Measurements from ENCODE around the gene AK8. TPM values are rescaled to one million over a fixed set of nuclear protein-coding genes. Genes with fewer than 3 reads are reported as not detected.

The AK8 gene
- total RNA-seq, 2 donors from 2014 or later = 0.66 TPM; not detected in 1

DNA sequence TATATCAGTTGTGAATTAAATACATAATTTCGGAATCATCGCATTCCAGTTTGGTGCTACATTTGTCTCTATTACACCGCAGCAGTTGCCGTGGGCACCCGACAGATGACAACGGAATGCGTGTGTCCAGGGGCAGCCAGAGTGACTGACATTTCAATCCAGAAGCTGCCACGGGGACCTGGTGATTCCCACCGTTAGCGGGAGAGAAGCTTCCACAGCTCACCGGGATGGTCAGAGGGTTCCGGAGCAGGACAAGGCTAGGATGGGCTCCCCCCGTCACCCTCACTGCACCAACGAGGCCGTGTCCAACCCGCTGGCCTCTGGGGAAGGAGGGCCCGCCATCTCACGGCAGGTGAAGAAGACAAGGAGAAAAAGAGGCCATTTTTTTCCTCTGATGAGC lies 121.1 kb downstream of the AK8 start:
- Mint-ChIP-seq H3K36me3 (ENCODE audit: low read depth) (no peaks in the 10 kb centered on the region), H3K4me1 (no peaks in the 10 kb centered on the region), H3K27me3 (peaks cover 7% of the 10 kb centered on the region), H3K9me3 (no peaks in the 10 kb centered on the region), H3K27ac (no peak overlapping the region), H3K4me3 (no peak overlapping the region)
- no peak for ATAC-seq (replicated peaks)

DNA sequence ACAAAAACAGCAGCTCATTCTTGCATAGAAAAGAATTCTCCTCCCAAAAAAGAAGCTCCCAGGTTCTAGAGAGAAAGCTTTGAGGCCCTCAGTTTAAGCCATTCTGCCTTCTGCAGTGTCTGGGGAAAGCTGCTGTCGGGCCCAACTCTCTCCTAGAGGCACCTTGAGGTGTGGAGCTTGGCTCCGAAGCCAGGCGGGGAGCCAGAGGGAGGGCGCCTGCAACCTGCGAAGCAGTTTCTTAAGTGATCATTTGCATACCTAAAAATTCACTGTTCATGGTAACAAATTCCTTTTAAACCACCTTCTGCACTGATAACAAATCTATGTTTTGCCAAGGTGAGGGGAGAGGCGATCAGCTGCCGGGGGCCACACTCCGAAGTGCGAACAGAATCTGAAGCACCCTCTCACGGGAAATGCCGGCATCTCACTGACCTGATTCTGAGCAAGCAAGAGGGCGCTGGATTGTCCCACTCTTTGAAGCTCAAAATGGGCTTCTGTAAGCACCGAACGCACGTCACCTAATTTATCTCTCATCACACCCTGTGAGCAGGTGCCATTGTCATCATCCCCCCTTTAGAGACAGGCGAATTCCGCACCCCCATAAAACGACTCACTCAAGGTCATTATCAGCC lies 121.8 kb downstream of the AK8 start:
- Mint-ChIP-seq H3K27me3 (peaks cover 7% of the 10 kb centered on the region), H3K9me3 (no peaks in the 10 kb centered on the region), H3K4me3 (no peak overlapping the region), H3K27ac (no peak overlapping the region), H3K36me3 (ENCODE audit: low read depth) (no peaks in the 10 kb centered on the region), H3K4me1 (no peaks in the 10 kb centered on the region)
- no peak for ATAC-seq (replicated peaks)

DNA sequence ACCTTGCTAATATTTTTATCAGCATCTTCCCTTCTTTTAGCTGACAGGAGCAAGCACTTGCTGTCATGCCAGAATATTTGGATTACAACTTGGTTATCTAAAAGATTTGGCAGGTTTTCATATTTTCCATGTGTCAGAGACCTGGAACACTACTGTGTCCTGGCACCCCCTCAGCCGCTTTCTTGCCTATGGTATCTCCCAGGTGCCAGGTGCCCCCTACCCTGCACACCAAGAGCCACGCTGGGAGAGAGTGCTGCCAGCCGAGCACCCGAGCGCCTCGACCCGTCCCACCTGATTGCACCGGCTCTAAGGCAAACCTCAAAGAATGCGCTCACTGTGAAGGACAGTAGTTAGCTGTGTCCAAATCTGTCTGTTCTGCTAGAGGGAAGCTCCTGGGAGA lies 123.0 kb downstream of the AK8 start:
- Mint-ChIP-seq H3K9me3 (no peaks in the 10 kb centered on the region), H3K27ac (no peak overlapping the region), H3K4me1 (no peaks in the 10 kb centered on the region), H3K27me3 (peaks cover 10% of the 10 kb centered on the region), H3K36me3 (ENCODE audit: low read depth) (no peaks in the 10 kb centered on the region), H3K4me3 (no peak overlapping the region)
- ATAC-seq (replicated peaks) = no peak

DNA sequence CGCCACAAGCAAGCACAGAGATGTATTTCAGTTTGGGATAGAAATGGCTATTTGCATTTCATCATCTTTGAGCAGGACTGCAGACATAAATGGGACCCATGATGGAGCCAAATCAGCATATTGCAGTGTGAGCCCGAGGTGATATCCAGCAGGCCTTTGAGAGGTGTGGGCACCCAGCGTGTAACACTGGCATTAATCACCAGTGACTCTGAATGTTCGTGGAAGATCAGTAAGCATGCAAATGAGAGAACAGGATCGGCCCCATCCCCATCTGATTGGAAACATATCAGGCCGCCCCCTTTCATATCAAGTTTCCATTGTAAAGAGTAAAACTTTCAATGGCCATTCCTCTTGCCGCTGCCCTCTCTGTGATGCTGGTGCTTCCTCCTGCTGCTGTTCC lies 123.8 kb downstream of the AK8 start:
- H3K27ac Mint-ChIP-seq = no peak overlapping the region
- no peaks in the 10 kb centered on the region for H3K4me1 Mint-ChIP-seq
- ATAC-seq (replicated peaks) = no peak
- no peaks in the 10 kb centered on the region for H3K9me3 Mint-ChIP-seq
- H3K27me3 Mint-ChIP-seq = peaks cover 10% of the 10 kb centered on the region
- H3K36me3 Mint-ChIP-seq (ENCODE audit: low read depth) = no peaks in the 10 kb centered on the region
- no peak overlapping the region for H3K4me3 Mint-ChIP-seq

DNA sequence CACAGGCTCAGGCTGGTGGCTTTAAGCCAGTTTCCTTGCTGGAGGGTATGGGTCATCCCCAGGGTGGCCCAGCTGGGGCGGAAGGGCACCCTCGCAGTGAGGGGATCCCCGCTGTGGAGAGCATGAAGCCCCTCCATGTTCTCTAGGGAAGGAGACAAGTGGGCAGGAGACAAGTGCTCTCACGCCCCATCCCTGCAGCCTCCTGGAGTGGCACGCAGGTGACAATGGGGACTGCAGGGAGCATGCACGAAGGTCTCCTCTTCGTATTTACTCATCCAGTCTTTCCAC lies 124.5 kb downstream of the AK8 start:
- Mint-ChIP-seq H3K27me3 (peaks cover 10% of the 10 kb centered on the region), H3K36me3 (ENCODE audit: low read depth) (no peaks in the 10 kb centered on the region), H3K4me3 (no peak overlapping the region), H3K4me1 (no peaks in the 10 kb centered on the region), H3K27ac (no peak overlapping the region), H3K9me3 (no peaks in the 10 kb centered on the region)
- no peak for ATAC-seq (replicated peaks)

DNA sequence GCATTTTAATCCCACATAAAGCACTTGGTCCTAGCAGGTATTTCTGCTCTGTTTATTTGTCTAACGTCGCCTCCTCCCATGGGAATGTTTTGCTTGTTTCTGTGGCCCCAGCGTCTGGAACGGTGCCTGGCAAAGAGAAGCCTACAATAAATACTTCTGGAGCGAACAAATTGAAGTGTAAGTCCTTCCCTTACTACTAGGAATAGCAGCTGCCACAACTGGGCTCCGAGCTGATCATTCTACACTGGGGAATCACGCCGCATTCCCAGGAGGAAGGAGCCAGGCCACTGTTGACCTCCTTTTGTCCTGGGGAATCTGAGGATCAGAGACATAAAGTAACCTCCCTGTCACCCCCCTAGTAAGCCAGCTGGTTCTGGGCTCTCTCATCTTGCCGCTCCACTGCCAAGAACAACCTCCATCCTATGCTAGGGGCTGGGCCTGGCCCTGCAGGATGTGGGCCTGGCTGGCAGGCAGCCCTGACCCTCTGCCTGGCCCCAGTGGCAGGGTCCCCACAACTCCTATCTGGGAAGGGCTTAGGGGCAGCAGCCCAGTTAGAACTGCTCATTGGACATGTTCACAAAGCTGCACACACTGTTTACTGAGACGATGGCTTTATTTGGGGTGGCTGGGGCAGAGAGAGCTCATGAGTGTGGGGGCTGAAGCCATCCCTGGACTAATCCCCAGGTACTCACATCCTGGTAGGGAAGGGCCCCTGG lies 125.0 kb downstream of the AK8 start:
- Mint-ChIP-seq H3K4me3 (no peak overlapping the region), H3K36me3 (ENCODE audit: low read depth) (no peaks in the 10 kb centered on the region), H3K4me1 (no peaks in the 10 kb centered on the region), H3K9me3 (no peaks in the 10 kb centered on the region), H3K27ac (no peak overlapping the region), H3K27me3 (peaks cover 9% of the 10 kb centered on the region)
- ATAC-seq (replicated peaks) = no peak

DNA sequence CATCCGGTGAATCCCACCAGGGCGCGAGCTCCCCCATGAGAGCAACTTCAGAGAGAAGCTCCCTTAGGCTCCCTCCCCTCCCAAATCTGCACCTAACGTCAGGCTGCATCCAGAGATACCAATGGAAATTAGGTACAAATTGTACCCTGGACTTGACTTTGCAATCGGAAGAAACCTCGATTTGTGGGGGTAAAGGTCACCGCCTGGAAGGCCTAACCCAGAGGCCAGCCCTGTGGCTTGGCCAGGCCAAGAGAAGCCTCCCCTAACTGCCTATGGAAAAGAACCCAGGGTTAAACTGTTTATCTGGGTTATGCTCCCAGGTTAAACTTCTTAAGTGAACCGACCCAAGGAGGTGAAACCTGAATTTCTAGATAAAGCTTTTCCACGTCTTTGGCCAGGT lies 127.4 kb downstream of the AK8 start:
- H3K27me3 Mint-ChIP-seq = peaks cover 17% of the 10 kb centered on the region

DNA sequence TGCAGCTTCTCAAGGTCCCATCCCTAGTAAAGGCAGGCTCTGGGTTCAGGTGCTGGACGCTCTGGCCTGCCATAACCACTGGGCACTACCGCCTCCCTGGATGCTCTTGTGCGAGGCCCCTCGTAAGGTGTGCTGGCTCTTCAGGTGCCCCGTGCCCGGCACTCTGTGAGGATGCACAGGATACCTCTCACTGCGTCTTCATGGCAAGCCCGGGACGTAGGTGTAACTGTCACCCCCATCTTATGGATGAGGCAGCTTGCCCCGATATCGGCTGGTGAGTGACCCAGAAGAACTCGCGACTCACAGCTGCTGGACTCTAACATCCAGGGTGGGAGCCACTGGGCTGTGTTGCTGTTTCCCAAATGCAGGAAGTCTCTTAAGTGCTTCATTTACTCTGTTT lies 128.8 kb downstream of the AK8 start:
- no peaks in the 10 kb centered on the region for H3K36me3 Mint-ChIP-seq (ENCODE audit: low read depth)
- peaks cover 29% of the 10 kb centered on the region for H3K27me3 Mint-ChIP-seq
- no peak overlapping the region for H3K4me3 Mint-ChIP-seq
- no peaks in the 10 kb centered on the region for H3K4me1 Mint-ChIP-seq
- ATAC-seq (replicated peaks) = no peak
- no peak overlapping the region for H3K27ac Mint-ChIP-seq
- no peaks in the 10 kb centered on the region for H3K9me3 Mint-ChIP-seq

More for the DNA sequence above, 127.4 kb downstream of the AK8 start:
- Mint-ChIP-seq H3K4me1 (no peaks in the 10 kb centered on the region), H3K9me3 (no peaks in the 10 kb centered on the region), H3K36me3 (ENCODE audit: low read depth) (no peaks in the 10 kb centered on the region), H3K4me3 (no peak overlapping the region), H3K27ac (no peak overlapping the region)
- no peak for ATAC-seq (replicated peaks)

DNA sequence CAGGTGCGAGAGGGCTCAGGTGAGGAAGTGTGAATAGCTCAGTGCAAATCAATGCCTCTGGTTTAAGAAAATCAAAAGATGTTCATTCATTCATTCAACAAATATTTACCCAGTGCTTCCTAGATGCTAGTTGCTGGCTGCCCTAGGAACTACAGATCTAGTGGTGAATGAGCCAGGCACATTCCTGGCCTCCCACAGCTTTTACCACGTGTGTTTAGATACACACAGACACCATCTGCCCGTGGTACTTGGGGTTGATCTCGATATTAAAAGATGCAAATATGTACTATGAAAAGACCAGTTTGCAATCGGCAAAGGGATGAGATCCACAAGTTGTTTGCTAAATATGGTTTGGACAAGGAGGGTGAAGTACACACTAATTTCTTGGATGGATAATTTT lies 129.6 kb downstream of the AK8 start:
- no peaks in the 10 kb centered on the region for H3K4me1 Mint-ChIP-seq
- ATAC-seq (replicated peaks) = no peak
- H3K9me3 Mint-ChIP-seq = no peaks in the 10 kb centered on the region
- no peaks in the 10 kb centered on the region for H3K36me3 Mint-ChIP-seq (ENCODE audit: low read depth)
- H3K27ac Mint-ChIP-seq = no peak overlapping the region
- peaks cover 34% of the 10 kb centered on the region for H3K27me3 Mint-ChIP-seq
- no peak overlapping the region for H3K4me3 Mint-ChIP-seq

DNA sequence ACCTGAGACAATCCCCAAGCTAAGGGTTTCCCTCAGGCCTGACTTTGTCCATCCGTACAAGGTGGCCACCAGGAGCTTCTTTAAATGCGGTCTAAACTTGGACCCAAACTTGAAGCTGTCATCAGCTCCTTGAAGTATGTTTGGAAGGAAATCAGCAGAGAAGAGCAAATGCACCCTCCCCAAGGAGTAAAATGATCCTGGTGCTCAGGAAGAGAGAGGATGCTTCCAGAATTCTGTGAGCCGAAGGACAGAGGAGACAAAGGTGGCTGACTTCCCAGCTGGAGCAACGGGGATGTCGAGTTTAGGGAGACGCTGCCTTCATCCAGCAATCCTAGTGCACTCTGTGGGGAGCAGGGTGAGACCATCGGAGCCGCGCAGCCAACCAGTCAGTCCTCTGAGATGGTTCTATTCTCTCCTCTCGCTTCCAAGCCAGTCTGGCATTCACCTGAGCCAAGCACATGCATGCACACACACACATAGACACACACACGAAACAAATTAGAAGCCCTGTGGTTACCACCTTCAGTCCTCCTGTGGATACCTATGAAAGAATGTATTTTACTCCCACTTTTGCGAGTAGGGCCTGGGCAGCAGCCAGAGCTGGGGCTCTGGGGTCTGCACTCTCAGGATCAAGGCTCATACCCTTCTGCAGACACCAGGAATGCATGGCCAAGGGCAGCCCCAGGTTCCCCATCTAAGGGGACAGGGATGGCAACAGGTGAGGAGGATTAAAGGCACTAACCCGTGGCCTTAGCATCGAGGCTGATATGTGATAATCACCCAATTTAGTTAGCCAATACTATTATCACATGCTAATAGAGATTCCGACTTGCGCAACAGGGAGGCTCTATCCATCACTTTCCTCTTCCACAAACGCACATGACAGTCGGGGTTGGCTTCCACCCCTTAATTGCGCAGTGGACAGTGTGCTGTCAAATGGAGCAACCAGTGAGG lies 132.1 kb downstream of the AK8 start:
- no peaks in the 10 kb centered on the region for H3K4me1 Mint-ChIP-seq
- no peak for ATAC-seq (replicated peaks)

DNA sequence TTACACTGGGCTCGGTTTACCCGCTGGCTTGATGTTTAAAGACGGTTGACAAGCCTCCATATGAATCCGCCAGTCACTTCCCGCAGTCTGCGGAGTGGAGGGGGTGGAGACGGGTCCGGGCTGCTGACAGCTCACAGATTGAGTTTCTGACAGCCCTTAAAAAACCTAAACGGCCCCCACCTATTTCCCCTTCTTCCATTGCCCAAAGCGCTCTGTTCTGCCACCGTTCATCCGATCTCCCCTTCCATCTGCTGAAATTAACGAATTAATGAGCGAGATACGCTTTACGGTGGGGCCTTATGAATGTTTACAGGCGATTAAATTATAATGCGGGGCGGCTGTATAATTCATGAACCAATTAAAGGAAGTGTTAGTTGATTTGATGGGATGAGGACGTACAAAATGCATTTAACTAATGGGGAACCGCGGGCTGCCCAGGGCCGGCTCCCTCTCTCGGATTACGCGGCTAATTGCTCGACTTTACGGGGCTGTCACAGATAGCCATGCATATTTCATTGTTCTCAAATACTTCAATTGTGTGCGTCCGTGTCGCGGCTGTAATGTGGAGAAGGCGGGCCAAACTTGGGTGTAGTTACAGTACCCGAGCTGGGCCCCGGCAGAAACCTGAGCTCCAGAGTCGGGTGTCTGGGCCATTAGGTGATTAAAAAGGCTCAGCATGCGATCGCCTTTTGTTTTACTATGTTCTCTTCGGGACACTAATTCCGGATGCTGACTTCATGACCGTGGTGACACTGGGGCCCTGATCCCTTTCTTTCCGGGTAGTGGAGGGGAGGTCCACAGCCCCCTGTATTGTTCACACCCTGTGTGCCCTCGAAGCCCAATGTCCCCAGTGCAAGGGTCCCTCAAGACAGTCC lies 133.0 kb downstream of the AK8 start:
- H3K27me3 Mint-ChIP-seq = peaks cover 51% of the 10 kb centered on the region
- no peak for ATAC-seq (replicated peaks)
- no peaks in the 10 kb centered on the region for H3K36me3 Mint-ChIP-seq (ENCODE audit: low read depth)
- no peak overlapping the region for H3K27ac Mint-ChIP-seq
- H3K9me3 Mint-ChIP-seq = no peaks in the 10 kb centered on the region
- H3K4me1 Mint-ChIP-seq = no peaks in the 10 kb centered on the region
- H3K4me3 Mint-ChIP-seq = no peak overlapping the region

More for the DNA sequence above, 132.1 kb downstream of the AK8 start:
- Mint-ChIP-seq H3K27ac (no peak overlapping the region), H3K27me3 (peaks cover 54% of the 10 kb centered on the region), H3K36me3 (ENCODE audit: low read depth) (no peaks in the 10 kb centered on the region), H3K9me3 (no peaks in the 10 kb centered on the region), H3K4me3 (no peak overlapping the region)

DNA sequence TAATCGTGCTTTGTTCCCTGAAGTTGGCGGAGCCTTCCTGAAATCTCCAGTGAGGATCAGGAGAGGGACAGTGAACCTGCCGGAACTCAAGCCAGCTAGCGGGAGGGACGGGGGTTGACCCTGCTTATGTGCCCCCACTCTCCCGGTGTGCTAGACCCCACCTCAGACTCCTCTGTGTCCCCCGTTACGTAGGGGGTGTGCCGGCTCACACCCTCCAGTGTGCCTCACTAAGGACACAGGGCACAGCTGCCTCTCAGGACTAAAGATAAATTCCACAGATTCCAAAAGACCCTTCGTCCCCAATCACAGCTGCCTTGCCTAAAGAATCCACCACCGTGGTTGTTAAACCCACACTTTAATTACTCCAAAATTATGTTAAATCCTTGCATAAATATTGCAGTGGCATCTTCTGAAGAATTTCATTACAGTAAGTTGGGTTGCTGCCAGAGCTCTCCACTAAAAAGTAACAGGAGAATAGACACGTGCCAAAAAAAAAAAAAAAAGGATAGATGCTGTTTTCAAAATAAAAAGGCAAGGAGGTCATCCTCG lies 134.1 kb downstream of the AK8 start:
- no peaks in the 10 kb centered on the region for H3K9me3 Mint-ChIP-seq
- H3K36me3 Mint-ChIP-seq (ENCODE audit: low read depth) = no peaks in the 10 kb centered on the region
- no peak overlapping the region for H3K4me3 Mint-ChIP-seq
- ATAC-seq (replicated peaks) = no peak
- H3K27ac Mint-ChIP-seq = no peak overlapping the region
- no peaks in the 10 kb centered on the region for H3K4me1 Mint-ChIP-seq
- H3K27me3 Mint-ChIP-seq = peaks cover 51% of the 10 kb centered on the region

DNA sequence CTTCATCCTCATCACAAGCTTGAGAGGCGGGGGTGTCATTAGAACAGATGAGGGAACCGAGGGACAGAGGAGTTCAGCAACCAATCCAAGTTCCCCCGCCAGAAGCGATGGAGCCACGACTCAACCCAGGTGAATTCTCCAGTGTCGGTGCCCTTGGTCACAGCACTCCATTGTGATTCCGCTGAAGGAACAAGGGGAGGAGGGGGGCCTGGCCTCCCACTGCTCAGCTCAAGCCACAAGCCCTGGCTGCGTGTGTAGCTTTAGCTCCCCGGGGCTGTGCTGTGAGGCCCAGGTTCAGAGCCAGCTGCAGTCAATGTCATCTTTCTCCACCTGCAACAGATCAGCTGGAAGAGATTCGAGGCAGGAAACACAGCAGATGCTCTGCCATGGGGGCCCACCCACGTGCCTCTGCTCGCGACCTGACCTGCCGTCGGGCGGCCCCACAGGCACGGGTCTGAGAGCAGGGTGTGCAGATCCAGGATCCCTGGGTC lies 135.2 kb downstream of the AK8 start:
- no peak for ATAC-seq (replicated peaks)
- no peak overlapping the region for H3K27ac Mint-ChIP-seq
- peaks cover 51% of the 10 kb centered on the region for H3K27me3 Mint-ChIP-seq
- H3K36me3 Mint-ChIP-seq (ENCODE audit: low read depth) = no peaks in the 10 kb centered on the region
- no peak overlapping the region for H3K4me3 Mint-ChIP-seq
- H3K4me1 Mint-ChIP-seq = no peaks in the 10 kb centered on the region
- H3K9me3 Mint-ChIP-seq = no peaks in the 10 kb centered on the region
